GM12878 (cell line): ENCODE data around the gene TFAP2B. TPM values are rescaled to one million over a fixed set of nuclear protein-coding genes. Genes with fewer than 3 reads are reported as not detected.

Experiments used
- ATAC-seq: fragments of 200-7000 bp; cut with Tn5 transposase; 3 replicates; pipeline ENCODE4 v1.9.1; 2020; ENCODE audit warnings: mild to moderate bottlenecking, moderate library complexity
- BruUV-seq: library from RNA; stranded (reverse); fragments of 400-500 nt; replicated peaks from 2 replicates; lab custom pipeline; 2021; lab: Mats Ljungman, UMichigan
- CTCF ChIA-PET: fragments of 300-600 bp; sonication (Branson Sonifier 250); formaldehyde crosslinking; extraction: SDS; loops from one replicate; lab custom pipeline; 2021; ENCODE audit warnings: inconsistent platforms; lab: Yijun Ruan, JAX
- POLR2A ChIA-PET: fragments of 350-600 bp; formaldehyde crosslinking; extraction: SDS; loops from one replicate; lab custom pipeline; 2021; ENCODE audit warnings: inconsistent platforms; lab: Charles Lee
- RAD21 ChIA-PET: fragments of 300-600 bp; sonication (Branson Sonifier 250); formaldehyde crosslinking; loops from one replicate; lab custom pipeline; 2023; ENCODE audit warnings: antibody characterized with exemption; ENCODE audit not compliant: unreplicated experiment; lab: Charles Lee
- SMC1A ChIA-PET: fragments of 300-600 bp; sonication (Branson Sonifier 250); formaldehyde crosslinking; loops from one replicate; lab custom pipeline; 2023; ENCODE audit not compliant: unreplicated experiment, uncharacterized antibody; lab: Charles Lee
- DNase-seq: peaks from one replicate; pipeline ENCODE4 v3.0.0-alpha.2; 2011; ENCODE audit warnings: low read depth, low spot score
- FAIRE-seq: peaks from 3 replicates; lab custom pipeline; 2011; peaks lifted over from hg19 to GRCh38; lab: Jason Lieb, UNC
- H2AFZ ChIP-seq: 2 replicates; pipeline ENCODE4 v1.6.0; 2011; ENCODE audit warnings: low read depth, low read length, control low read depth; ENCODE audit not compliant: control insufficient read depth
- H3K27ac ChIP-seq: 2 replicates; pipeline ENCODE4 v1.5.1; 2011; ENCODE audit warnings: control low read depth; ENCODE audit not compliant: control insufficient read depth, insufficient read depth
- H3K27me3 ChIP-seq, 2 experiments: replicated peaks in 1 of 2; 2 replicates each; pipeline versions ENCODE4 v1.6.0 to v1.6.1; 2011; ENCODE audit warnings: low read length in 1 of 2; ENCODE audit not compliant: control insufficient read depth in 2 of 2, insufficient read depth in 2 of 2
- H3K36me3 ChIP-seq, 2 experiments: 2 replicates each; pipeline ENCODE4 v1.5.1; 2011; ENCODE audit warnings: low read length in 1 of 2; ENCODE audit not compliant: control insufficient read depth in 2 of 2, insufficient read depth in 2 of 2
- H3K4me1 ChIP-seq: 2 replicates; pipeline ENCODE4 v1.6.1; 2011; ENCODE audit warnings: mild to moderate bottlenecking, low read length, moderate library complexity, mixed read lengths; ENCODE audit not compliant: control insufficient read depth, insufficient read depth
- H3K4me2 ChIP-seq: 2 replicates; pipeline ENCODE4 v1.6.0; 2011; ENCODE audit warnings: control low read depth; ENCODE audit not compliant: control insufficient read depth, insufficient read depth
- H3K4me3 ChIP-seq: fragments of 200-600 bp; sonication (generic); 2 replicates; pipeline ENCODE4 v1.5.1; 2016
- H3K79me2 ChIP-seq: 2 replicates; pipeline ENCODE4 v1.6.0; 2011; ENCODE audit warnings: low read length; ENCODE audit not compliant: control insufficient read depth, insufficient read depth
- H3K9ac ChIP-seq: 2 replicates; pipeline ENCODE4 v1.8.0; 2011; ENCODE audit warnings: low read length, control low read depth, mixed read lengths; ENCODE audit not compliant: control insufficient read depth, insufficient read depth
- H3K9me3 ChIP-seq: replicated peaks from 3 replicates; pipeline ENCODE4 v1.5.1; 2011; ENCODE audit warnings: mild to moderate bottlenecking, low read length; ENCODE audit not compliant: control insufficient read depth, insufficient read depth
- H4K20me1 ChIP-seq: 2 replicates; pipeline ENCODE4 v1.6.0; 2011; ENCODE audit not compliant: control insufficient read depth, insufficient read depth
- EED ChIP-seq: sonication (generic); IDR thresholded peaks from 2 replicates; pipeline ENCODE4 v1.6.1; 2016; ENCODE audit warnings: antibody characterized with exemption, low read depth
- EZH2 ChIP-seq: IDR thresholded peaks from 2 replicates; pipeline ENCODE4 v1.6.1; 2012; ENCODE audit warnings: low read depth, mild to moderate bottlenecking, control low read depth, inconsistent platforms, low read length, borderline replicate concordance; ENCODE audit not compliant: control insufficient read depth
- HDAC6 ChIP-seq: fragments of 200-600 bp; sonication (generic); IDR thresholded peaks from one replicate; pipeline ENCODE4 v1.8.0; 2017; ENCODE audit warnings: antibody characterized with exemption; ENCODE audit not compliant: unreplicated experiment
- NFXL1 ChIP-seq: fragments of 450-650 bp; IDR thresholded peaks from 2 replicates; pipeline ENCODE4 v1.6.1; 2017; ENCODE audit warnings: antibody characterized with exemption, mild to moderate bottlenecking, borderline replicate concordance
- NRF1 ChIP-seq: conservative IDR thresholded peaks from 2 replicates; pipeline ENCODE4 v1.6.1; 2011; ENCODE audit warnings: mild to moderate bottlenecking, low read depth, low read length, improper control_type of control experiment
- POLR2AphosphoS5 ChIP-seq: IDR thresholded peaks from 2 replicates; pipeline ENCODE4 v1.6.1; 2011; ENCODE audit warnings: mild to moderate bottlenecking, low read length, inconsistent platforms
- RB1 ChIP-seq: fragments of 450-650 bp; formaldehyde crosslinking; IDR thresholded peaks from 2 replicates; pipeline ENCODE4 v1.6.1; 2017; ENCODE audit warnings: mild to moderate bottlenecking, borderline replicate concordance
- RCOR1 ChIP-seq: conservative IDR thresholded peaks from 2 replicates; pipeline ENCODE4 v1.6.1; 2012; ENCODE audit warnings: low read depth, low read length, improper control_type of control experiment
- SMARCA5 ChIP-seq: fragments of 450-650 bp; IDR thresholded peaks from 2 replicates; pipeline ENCODE4 v1.6.1; 2017; ENCODE audit warnings: mild to moderate bottlenecking
- STAT1 ChIP-seq: fragments of 450-650 bp; conservative IDR thresholded peaks from 2 replicates; pipeline ENCODE4 v1.6.1; 2014; ENCODE audit warnings: antibody characterized with exemption, mild to moderate bottlenecking
- YBX1 ChIP-seq: fragments of 450-650 bp; IDR thresholded peaks from 2 replicates; pipeline ENCODE4 v1.6.1; 2016; ENCODE audit warnings: antibody characterized with exemption
- WGBS: methylation state at CpG from one replicate; pipeline ENCODE4 v1.1.6; 2016; ENCODE audit warnings: low lambda C conversion rate; ENCODE audit not compliant: insufficient replicate concordance, insufficient coverage; ENCODE audit errors: missing lambda C conversion rate; 5-methylcytosine and 5-hydroxymethylcytosine counted together
- in situ Hi-C: fragments of 300-500 bp; cut with MboI; formaldehyde crosslinking; loops from 9 replicates; pipeline ENCODE4 v1.14.3; 2018; ENCODE audit warnings: mixed read lengths
- intact Hi-C: fragments of 100-400 bp; cut with micrococcal nuclease; formaldehyde crosslinking; loops from one replicate; pipeline ENCODE4 v1.14.2; 2022; ENCODE audit not compliant: unreplicated experiment
- polyA plus RNA-seq, 11 experiments: library from polyadenylated mRNA; depleted of rRNA in 4 of 11; unstranded in 6 of 11; stranded (reverse) in 5 of 11; fragments of >200 nt; fragmentation: Nextera tagmentation in 4 of 11; fragmentation: Illumina TruSeq in 1 of 11; extraction: Ambion mirVana in 4 of 11; extraction: Trizol in 1 of 11; gene quantifications; 1 replicate in 1 of 11; 2 replicates in 10 of 11; pipeline versions ENCODE4 v1.2.1 to v1.2.3, GENCODE V29; 2011 to 2016; ENCODE audit warnings: inconsistent platforms in 2 of 11, missing spikeins in 2 of 11, low read depth in 1 of 11
- total RNA-seq, 4 experiments: library from RNA; depleted of rRNA in 3 of 4; stranded (reverse); fragments of >200 nt in 3 of 4; fragmentation: Illumina TruSeq in 1 of 4; extraction: Trizol in 1 of 4; gene quantifications; 2 replicates each; pipeline versions ENCODE4 v1.2.1 to v1.2.3, GENCODE V29; 2013 to 2021
- TF ChIP-seq, protein P1 (sequence below): fragments of 450-650 bp; IDR thresholded peaks from 2 replicates; pipeline ENCODE4 v1.6.1; 2014; ENCODE audit warnings: mild to moderate bottlenecking
- TF ChIP-seq, protein P2 (sequence below): fragments of 450-650 bp; conservative IDR thresholded peaks from 2 replicates; pipeline ENCODE4 v1.6.1; 2017; ENCODE audit warnings: mild to moderate bottlenecking, moderate library complexity
- TF ChIP-seq, protein P3 (sequence below): IDR thresholded peaks from 2 replicates; pipeline ENCODE4 v1.6.1; 2011; ENCODE audit warnings: borderline replicate concordance, low read depth, mild to moderate bottlenecking, moderate library complexity, mixed read lengths, low read length; ENCODE audit not compliant: insufficient read depth; ENCODE audit errors: extremely low read length
- TF ChIP-seq, protein P4 (sequence below): fragments of 150-350 bp; IDR thresholded peaks from 2 replicates; pipeline ENCODE4 v1.6.1; 2016; ENCODE audit warnings: low read depth, low read length
- TF ChIP-seq, protein P5 (sequence below): fragments of 450-650 bp; IDR thresholded peaks from 2 replicates; pipeline ENCODE4 v1.6.1; 2017; ENCODE audit warnings: low read depth, mild to moderate bottlenecking, moderate library complexity

The TFAP2B gene
- total and polyA plus RNA-seq, 10 of the 15 experiments (the other 5 are each of a cell fraction or from before 2014, with no cell fraction given), result 0.03 to 0.15 (median 0.07) TPM; not detected in 5

DNA sequence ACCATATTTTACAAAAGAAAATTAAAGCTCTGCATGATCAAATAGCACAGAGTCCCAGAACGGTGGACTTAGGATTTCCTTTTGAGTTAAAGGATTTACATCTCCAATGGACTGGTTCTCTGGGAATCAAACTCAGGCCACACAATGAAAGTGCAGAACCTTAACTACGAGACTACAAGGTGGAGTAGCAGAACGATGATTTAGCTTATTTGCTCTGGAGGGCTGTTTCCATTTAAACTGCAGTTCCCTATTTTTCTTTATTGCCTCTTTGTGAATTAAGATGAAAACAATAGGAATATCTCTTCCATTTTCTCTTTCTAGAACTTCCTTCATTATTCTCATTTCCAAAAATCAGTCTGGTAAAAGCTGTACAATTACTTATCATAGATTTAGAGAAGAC is 65.7 kb downstream of the TFAP2B start:
- POLR2A ChIA-PET, result no interaction called here
- no peak for ATAC-seq

More for the DNA sequence above, 65.7 kb downstream of the TFAP2B start:
- no peaks in the 10 kb centered on the region for H3K36me3 ChIP-seq
- no peak for TF ChIP-seq POLR2AphosphoS5
- no peak for TF ChIP-seq NFXL1
- no peak for TF ChIP-seq HDAC6
- TF ChIP-seq, protein P1, sequence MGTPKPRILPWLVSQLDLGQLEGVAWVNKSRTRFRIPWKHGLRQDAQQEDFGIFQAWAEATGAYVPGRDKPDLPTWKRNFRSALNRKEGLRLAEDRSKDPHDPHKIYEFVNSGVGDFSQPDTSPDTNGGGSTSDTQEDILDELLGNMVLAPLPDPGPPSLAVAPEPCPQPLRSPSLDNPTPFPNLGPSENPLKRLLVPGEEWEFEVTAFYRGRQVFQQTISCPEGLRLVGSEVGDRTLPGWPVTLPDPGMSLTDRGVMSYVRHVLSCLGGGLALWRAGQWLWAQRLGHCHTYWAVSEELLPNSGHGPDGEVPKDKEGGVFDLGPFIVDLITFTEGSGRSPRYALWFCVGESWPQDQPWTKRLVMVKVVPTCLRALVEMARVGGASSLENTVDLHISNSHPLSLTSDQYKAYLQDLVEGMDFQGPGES, result no peak
- no peak for TF ChIP-seq SMARCA5
- TF ChIP-seq, protein P2, sequence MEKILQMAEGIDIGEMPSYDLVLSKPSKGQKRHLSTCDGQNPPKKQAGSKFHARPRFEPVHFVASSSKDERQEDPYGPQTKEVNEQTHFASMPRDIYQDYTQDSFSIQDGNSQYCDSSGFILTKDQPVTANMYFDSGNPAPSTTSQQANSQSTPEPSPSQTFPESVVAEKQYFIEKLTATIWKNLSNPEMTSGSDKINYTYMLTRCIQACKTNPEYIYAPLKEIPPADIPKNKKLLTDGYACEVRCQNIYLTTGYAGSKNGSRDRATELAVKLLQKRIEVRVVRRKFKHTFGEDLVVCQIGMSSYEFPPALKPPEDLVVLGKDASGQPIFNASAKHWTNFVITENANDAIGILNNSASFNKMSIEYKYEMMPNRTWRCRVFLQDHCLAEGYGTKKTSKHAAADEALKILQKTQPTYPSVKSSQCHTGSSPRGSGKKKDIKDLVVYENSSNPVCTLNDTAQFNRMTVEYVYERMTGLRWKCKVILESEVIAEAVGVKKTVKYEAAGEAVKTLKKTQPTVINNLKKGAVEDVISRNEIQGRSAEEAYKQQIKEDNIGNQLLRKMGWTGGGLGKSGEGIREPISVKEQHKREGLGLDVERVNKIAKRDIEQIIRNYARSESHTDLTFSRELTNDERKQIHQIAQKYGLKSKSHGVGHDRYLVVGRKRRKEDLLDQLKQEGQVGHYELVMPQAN, result no peak
- TF ChIP-seq RB1, result no peak
- no peak for TF ChIP-seq NRF1
- TF ChIP-seq, protein P3, sequence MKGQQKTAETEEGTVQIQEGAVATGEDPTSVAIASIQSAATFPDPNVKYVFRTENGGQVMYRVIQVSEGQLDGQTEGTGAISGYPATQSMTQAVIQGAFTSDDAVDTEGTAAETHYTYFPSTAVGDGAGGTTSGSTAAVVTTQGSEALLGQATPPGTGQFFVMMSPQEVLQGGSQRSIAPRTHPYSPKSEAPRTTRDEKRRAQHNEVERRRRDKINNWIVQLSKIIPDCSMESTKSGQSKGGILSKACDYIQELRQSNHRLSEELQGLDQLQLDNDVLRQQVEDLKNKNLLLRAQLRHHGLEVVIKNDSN, result no peak
- TF ChIP-seq, protein P4, sequence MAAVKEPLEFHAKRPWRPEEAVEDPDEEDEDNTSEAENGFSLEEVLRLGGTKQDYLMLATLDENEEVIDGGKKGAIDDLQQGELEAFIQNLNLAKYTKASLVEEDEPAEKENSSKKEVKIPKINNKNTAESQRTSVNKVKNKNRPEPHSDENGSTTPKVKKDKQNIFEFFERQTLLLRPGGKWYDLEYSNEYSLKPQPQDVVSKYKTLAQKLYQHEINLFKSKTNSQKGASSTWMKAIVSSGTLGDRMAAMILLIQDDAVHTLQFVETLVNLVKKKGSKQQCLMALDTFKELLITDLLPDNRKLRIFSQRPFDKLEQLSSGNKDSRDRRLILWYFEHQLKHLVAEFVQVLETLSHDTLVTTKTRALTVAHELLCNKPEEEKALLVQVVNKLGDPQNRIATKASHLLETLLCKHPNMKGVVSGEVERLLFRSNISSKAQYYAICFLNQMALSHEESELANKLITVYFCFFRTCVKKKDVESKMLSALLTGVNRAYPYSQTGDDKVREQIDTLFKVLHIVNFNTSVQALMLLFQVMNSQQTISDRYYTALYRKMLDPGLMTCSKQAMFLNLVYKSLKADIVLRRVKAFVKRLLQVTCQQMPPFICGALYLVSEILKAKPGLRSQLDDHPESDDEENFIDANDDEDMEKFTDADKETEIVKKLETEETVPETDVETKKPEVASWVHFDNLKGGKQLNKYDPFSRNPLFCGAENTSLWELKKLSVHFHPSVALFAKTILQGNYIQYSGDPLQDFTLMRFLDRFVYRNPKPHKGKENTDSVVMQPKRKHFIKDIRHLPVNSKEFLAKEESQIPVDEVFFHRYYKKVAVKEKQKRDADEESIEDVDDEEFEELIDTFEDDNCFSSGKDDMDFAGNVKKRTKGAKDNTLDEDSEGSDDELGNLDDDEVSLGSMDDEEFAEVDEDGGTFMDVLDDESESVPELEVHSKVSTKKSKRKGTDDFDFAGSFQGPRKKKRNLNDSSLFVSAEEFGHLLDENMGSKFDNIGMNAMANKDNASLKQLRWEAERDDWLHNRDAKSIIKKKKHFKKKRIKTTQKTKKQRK, result no peak
- TF ChIP-seq EED, result no peak
- TF ChIP-seq, protein P5, sequence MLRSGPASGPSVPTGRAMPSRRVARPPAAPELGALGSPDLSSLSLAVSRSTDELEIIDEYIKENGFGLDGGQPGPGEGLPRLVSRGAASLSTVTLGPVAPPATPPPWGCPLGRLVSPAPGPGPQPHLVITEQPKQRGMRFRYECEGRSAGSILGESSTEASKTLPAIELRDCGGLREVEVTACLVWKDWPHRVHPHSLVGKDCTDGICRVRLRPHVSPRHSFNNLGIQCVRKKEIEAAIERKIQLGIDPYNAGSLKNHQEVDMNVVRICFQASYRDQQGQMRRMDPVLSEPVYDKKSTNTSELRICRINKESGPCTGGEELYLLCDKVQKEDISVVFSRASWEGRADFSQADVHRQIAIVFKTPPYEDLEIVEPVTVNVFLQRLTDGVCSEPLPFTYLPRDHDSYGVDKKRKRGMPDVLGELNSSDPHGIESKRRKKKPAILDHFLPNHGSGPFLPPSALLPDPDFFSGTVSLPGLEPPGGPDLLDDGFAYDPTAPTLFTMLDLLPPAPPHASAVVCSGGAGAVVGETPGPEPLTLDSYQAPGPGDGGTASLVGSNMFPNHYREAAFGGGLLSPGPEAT, result no peak
- TF ChIP-seq YBX1, result no peak
- TF ChIP-seq EZH2, result no peak
- no peak for TF ChIP-seq STAT1
- TF ChIP-seq RCOR1, result no peak
- H4K20me1 ChIP-seq, result no peaks in the 10 kb centered on the region
- no peak for FAIRE-seq
- no peak overlapping the region for H3K4me3 ChIP-seq
- ChIA-PET RAD21 (interaction anchor here (1.3 kb wide), 1 partner anchor 10 kb away, joined by 3 read pairs; no protein-coding TSS in a partner anchor), CTCF (no interaction called here), SMC1A (no interaction called here)
- no peak overlapping the region for H3K27ac ChIP-seq
- H3K9ac ChIP-seq, result no peak overlapping the region
- intact Hi-C loops (no loop called here), in situ Hi-C loops (no loop called here)
- H3K27me3 ChIP-seq, result no peaks in the 10 kb centered on the region
- no peaks in the 10 kb centered on the region for H3K79me2 ChIP-seq
- no peak overlapping the region for H2AFZ ChIP-seq
- no peaks in the 10 kb centered on the region for H3K9me3 ChIP-seq
- BruUV-seq, result no TSS peak
- H3K4me2 ChIP-seq, result no peak overlapping the region
- no peak for DNase-seq
- WGBS, result 0% methylated on average over 3 of the region's 3 CpGs
- H3K4me1 ChIP-seq, result no peaks in the 10 kb centered on the region
